Measurements from ENCODE around the gene TMEM72. TPM values are rescaled to one million over a fixed set of nuclear protein-coding genes. Genes with fewer than 3 reads are reported as not detected.

Gene TMEM72
- total RNA-seq, 1 experiment from 2014 or later, result not detected

DNA sequence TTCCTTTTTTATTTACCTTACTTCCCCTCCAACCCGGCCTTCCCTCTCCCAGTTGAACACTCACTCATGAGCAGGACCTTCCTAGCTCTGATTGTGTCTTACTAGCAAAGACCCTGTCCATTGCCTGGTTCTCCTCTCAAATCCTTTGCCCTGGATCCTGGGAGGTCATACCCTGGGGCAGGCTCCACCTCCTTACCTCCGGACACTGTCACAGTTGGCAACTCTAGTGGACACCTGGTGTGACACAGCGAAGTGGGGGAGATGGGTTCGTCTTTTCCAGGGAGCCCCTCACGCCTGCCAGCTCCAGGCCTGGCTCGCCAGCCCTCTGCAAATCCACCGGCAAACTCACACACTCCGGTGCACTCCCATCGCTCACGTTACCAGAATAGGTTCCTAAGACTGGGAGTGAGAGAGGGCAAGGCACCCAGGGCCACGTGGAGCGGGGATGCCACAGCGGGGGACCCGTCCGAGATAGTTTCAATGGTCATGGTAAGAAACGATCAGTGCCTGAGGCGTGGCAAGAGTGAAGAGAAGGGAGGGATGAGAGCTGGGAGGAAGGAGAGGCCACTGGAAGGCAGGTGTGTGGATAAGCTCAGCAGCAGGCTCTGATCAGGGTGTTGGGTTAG is 30.9 kb upstream of the TMEM72 start:
- Mint-ChIP-seq H3K9me3 (ENCODE audit: unreplicated experiment) (no peaks in the 10 kb centered on the region), H3K4me3 (ENCODE audit: unreplicated experiment) (peak overlapping the region; percentile 77), H3K4me1 (ENCODE audit: low read depth, unreplicated experiment) (no peaks in the 10 kb centered on the region), H3K27me3 (ENCODE audit: insufficient read depth, unreplicated experiment) (peaks cover 36% of the 10 kb centered on the region), H3K27ac (ENCODE audit: unreplicated experiment) (no peak overlapping the region), H3K36me3 (ENCODE audit: insufficient read depth, unreplicated experiment) (peaks cover 5% of the 10 kb centered on the region)
- Histone ChIP-seq H3K4me3 (ENCODE audit: low read depth, low read length) (no peak overlapping the region), H3K9me3 (no peaks in the 10 kb centered on the region), H3K4me1 (no peaks in the 10 kb centered on the region), H3K27me3 (replicated peaks; ENCODE audit: control insufficient read depth, insufficient read depth, low read length) (peaks cover 6% of the 10 kb centered on the region), H3K36me3 (ENCODE audit: control insufficient read depth, insufficient read depth, low read length) (no peaks in the 10 kb centered on the region)
- DNase-seq, result peak in 1 of 2 experiments; percentile 34
- TF ChIP-seq, protein P1, sequence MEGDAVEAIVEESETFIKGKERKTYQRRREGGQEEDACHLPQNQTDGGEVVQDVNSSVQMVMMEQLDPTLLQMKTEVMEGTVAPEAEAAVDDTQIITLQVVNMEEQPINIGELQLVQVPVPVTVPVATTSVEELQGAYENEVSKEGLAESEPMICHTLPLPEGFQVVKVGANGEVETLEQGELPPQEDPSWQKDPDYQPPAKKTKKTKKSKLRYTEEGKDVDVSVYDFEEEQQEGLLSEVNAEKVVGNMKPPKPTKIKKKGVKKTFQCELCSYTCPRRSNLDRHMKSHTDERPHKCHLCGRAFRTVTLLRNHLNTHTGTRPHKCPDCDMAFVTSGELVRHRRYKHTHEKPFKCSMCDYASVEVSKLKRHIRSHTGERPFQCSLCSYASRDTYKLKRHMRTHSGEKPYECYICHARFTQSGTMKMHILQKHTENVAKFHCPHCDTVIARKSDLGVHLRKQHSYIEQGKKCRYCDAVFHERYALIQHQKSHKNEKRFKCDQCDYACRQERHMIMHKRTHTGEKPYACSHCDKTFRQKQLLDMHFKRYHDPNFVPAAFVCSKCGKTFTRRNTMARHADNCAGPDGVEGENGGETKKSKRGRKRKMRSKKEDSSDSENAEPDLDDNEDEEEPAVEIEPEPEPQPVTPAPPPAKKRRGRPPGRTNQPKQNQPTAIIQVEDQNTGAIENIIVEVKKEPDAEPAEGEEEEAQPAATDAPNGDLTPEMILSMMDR (IDR thresholded peaks at IDR 0.05; ENCODE audit: insufficient read depth in 1 of 2, low read depth in 1 of 2, low read length in 1 of 2, severe bottlenecking in 1 of 2, unreplicated experiment in 1 of 2), result no peak
- ChIA-PET CTCF (interaction anchor here (1.2 to 1.4 kb wide), 3 partner anchors 16 to 45 kb away, joined by 3 to 5 read pairs (median 5); no protein-coding TSS in a partner anchor), POLR2A (no interaction called here)
- intact Hi-C loops (cut with micrococcal nuclease; ENCODE audit: unreplicated experiment), result no loop called here
- BruUV-seq (replicated peaks), result no TSS peak

DNA sequence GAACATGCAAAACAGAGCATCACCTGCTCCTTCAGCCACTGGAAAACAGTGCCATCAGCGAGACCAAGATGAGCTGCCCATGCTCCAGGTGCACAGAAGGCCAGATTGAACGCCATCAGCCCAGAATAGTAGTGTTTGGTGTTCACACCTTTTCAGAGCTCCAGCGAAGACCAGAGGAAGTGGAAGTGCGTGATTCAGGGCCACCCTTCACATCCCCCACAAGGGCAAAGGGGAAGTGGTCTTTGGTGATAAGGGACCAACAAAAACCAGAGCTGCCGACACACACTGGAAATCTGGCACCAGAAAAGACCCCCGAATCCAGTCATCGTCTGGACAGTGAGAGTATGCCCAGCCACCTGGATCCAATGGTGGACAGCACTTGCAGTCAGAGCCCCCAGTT is 29.5 kb upstream of the TMEM72 start:
- CTCF ChIA-PET, result interaction anchor here (1.2 kb wide), 1 partner anchor 43 kb away, joined by 5 read pairs; no protein-coding TSS in a partner anchor
- no peak for DNase-seq
- H3K36me3 Mint-ChIP-seq (ENCODE audit: insufficient read depth, unreplicated experiment), result peaks cover 11% of the 10 kb centered on the region
- no peak overlapping the region for H3K4me3 Mint-ChIP-seq (ENCODE audit: unreplicated experiment)
- TF ChIP-seq, protein P1 (IDR thresholded peaks at IDR 0.05; ENCODE audit: insufficient read depth in 1 of 2, low read depth in 1 of 2, low read length in 1 of 2, severe bottlenecking in 1 of 2, unreplicated experiment in 1 of 2), result no peak
- Histone ChIP-seq H3K27me3 (replicated peaks; ENCODE audit: control insufficient read depth, insufficient read depth, low read length) (peaks cover 6% of the 10 kb centered on the region), H3K4me3 (ENCODE audit: low read depth, low read length) (no peak overlapping the region), H3K36me3 (ENCODE audit: control insufficient read depth, insufficient read depth, low read length) (no peaks in the 10 kb centered on the region), H3K4me1 (no peaks in the 10 kb centered on the region), H3K9me3 (no peaks in the 10 kb centered on the region)
- peaks cover 40% of the 10 kb centered on the region for H3K27me3 Mint-ChIP-seq (ENCODE audit: insufficient read depth, unreplicated experiment)
- POLR2A ChIA-PET, result no interaction called here
- no peak overlapping the region for H3K27ac Mint-ChIP-seq (ENCODE audit: unreplicated experiment)
- no peaks in the 10 kb centered on the region for H3K4me1 Mint-ChIP-seq (ENCODE audit: low read depth, unreplicated experiment)
- no TSS peak for BruUV-seq (replicated peaks)
- intact Hi-C loops (cut with micrococcal nuclease; ENCODE audit: unreplicated experiment), result no loop called here
- no peaks in the 10 kb centered on the region for H3K9me3 Mint-ChIP-seq (ENCODE audit: unreplicated experiment)

DNA sequence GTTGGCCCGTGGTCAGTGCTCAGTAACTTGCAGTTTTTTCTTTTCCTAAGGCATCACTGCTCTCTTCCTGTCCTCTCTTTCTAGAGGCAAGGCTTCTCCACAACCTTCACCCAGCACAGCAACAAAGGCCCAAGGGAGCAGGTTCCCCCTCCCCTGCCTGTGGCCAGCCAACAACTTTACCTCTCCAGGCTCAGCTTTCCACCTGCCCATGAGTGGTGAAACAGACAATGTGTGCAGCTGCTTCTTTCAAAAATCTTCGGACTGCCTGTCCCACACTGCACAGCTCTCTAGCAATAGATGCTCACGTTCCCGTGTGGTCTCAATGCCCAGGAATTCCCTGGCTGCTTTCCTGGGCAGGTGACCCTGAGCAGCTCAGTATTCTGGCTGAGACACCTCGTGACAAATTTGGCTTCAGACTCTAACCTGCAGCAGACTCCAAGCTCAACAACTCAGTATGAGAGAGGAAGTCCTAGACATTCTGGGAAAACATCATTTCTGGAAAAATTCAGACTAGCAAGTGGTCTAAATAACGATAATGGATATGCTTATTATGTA is 28.9 kb upstream of the TMEM72 start:
- Mint-ChIP-seq H3K4me3 (ENCODE audit: unreplicated experiment) (no peak overlapping the region), H3K4me1 (ENCODE audit: low read depth, unreplicated experiment) (no peaks in the 10 kb centered on the region), H3K36me3 (ENCODE audit: insufficient read depth, unreplicated experiment) (peaks cover 11% of the 10 kb centered on the region), H3K9me3 (ENCODE audit: unreplicated experiment) (no peaks in the 10 kb centered on the region), H3K27me3 (ENCODE audit: insufficient read depth, unreplicated experiment) (peaks cover 40% of the 10 kb centered on the region), H3K27ac (ENCODE audit: unreplicated experiment) (no peak overlapping the region)
- CTCF ChIA-PET, result no interaction called here
- intact Hi-C loops (cut with micrococcal nuclease; ENCODE audit: unreplicated experiment), result no loop called here
- no peak for DNase-seq
- no peaks in the 10 kb centered on the region for H3K36me3 ChIP-seq (ENCODE audit: control insufficient read depth, insufficient read depth, low read length)
- peaks cover 6% of the 10 kb centered on the region for H3K27me3 ChIP-seq (replicated peaks; ENCODE audit: control insufficient read depth, insufficient read depth, low read length)
- no peak overlapping the region for H3K4me3 ChIP-seq (ENCODE audit: low read depth, low read length)
- TF ChIP-seq, protein P1 (IDR thresholded peaks at IDR 0.05; ENCODE audit: insufficient read depth in 1 of 2, low read depth in 1 of 2, low read length in 1 of 2, severe bottlenecking in 1 of 2, unreplicated experiment in 1 of 2), result no peak
- no TSS peak for BruUV-seq (replicated peaks)
- no peaks in the 10 kb centered on the region for H3K4me1 ChIP-seq
- H3K9me3 ChIP-seq, result no peaks in the 10 kb centered on the region
- POLR2A ChIA-PET, result no interaction called here
